Measurements from ENCODE around the gene SYNGAP1.
"Not testable (repeated sequence)": the region's sequence is repeated elsewhere in the genome, so short reads cannot be mapped to it uniquely, and the experiment has no call there.

Gene SYNGAP1

DNA sequence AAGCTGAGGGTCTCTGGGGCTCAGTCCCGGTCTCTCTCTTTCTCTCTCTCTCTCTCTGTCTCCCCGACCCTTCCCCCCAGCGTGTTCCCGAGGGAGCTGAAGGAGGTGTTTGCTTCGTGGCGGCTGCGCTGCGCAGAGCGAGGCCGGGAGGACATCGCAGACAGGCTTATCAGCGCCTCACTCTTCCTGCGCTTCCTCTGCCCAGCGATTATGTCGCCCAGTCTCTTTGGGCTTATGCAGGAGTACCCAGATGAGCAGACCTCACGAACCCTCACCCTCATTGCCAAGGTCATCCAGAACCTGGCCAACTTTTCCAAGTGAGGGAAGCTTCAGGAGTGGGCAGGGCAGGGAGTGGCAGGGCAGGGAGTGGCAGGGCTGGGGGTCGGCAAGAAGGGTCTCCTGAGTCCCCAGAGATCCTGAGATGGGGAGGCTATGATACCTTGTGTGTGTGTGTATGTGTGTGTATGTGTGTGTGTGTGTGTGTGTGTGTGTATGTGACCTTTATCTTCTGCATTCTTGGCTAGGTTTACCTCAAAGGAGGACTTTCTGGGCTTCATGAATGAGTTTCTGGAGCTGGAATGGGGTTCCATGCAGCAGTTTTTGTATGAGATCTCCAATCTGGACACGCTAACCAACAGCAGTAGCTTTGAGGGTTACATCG is 20.9 kb downstream of the SYNGAP1 start:
- no peak for DNase-seq

DNA sequence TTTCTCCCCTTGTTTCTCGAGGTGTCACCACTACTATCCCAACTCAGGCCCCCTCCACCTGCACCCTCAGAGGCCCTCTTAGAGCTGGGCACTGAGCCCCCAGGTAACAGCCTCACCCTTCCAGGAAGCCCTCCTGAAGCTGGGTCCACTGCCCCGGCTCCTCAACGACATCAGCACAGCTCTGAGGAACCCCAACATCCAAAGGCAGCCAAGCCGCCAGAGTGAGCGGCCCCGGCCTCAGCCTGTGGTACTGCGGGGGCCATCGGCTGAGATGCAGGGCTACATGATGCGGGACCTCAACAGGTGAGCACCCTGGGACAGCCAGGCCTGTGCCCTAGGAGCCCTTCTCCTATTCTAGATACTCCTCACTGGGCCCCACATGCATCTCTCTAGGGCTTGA is 21.6 kb downstream of the SYNGAP1 start:
- DNase-seq: no peak

DNA sequence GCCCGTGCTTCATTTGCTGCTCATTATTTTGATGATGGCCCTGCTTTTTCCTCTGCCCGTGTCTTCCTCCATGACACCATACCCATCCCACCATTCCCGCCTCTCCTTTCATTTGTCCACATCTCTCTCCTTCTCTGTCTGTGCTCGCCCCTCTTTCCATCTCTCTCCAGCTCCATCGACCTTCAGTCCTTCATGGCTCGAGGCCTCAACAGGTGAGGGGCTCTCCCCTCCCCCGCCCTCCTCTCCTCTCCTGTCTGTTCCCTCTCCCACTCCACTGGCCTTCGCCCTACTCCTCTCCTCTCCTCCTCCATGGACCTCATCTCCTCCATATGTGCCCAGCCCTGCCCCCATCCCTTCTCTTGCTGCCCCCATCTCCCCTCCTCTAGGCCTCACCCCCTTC is 22.4 kb downstream of the SYNGAP1 start:
- DNase-seq: no peak

DNA sequence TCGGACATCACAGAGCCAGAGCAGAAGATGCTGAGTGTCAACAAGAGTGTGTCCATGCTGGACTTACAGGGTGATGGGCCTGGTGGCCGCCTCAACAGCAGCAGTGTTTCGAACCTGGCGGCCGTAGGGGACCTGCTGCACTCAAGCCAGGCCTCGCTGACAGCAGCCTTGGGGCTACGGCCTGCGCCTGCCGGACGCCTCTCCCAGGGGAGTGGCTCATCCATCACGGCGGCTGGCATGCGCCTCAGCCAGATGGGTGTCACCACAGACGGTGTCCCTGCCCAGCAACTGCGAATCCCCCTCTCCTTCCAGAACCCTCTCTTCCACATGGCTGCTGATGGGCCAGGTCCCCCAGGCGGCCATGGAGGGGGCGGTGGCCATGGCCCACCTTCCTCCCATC is 23.2 kb downstream of the SYNGAP1 start:
- no peak for DNase-seq

DNA sequence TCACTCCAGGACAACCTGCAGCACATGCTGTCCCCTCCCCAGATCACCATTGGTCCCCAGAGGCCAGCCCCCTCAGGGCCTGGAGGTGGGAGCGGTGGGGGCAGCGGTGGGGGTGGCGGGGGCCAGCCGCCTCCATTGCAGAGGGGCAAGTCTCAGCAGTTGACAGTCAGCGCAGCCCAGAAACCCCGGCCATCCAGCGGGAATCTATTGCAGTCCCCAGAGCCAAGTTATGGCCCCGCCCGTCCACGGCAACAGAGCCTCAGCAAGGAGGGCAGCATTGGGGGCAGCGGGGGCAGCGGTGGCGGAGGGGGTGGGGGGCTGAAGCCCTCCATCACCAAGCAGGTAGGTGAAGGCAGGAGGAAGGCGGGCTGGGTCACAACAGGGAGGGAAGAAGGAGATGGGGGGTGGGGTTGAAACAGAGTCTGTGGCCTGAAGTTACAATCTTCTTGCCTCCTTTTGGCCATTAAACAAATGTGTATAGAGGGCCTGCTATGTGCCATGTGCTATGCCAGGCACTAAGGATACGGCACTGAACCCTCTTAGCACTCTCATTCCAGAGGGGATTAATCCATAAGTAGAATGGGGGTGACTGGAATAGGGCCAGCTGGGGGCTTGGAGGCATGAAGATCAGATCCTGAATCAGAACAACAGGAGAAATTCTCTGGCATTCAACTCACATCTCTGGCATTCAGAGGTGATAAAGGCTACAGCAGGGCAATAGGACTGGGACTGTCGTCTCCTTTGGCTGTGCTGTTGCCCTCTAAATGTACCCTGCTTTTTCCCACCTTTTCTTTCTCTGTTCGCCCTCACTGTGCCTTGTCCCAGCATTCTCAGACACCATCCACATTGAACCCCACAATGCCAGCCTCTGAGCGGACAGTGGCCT is 24.0 kb downstream of the SYNGAP1 start:
- DNase-seq: no peak

DNA sequence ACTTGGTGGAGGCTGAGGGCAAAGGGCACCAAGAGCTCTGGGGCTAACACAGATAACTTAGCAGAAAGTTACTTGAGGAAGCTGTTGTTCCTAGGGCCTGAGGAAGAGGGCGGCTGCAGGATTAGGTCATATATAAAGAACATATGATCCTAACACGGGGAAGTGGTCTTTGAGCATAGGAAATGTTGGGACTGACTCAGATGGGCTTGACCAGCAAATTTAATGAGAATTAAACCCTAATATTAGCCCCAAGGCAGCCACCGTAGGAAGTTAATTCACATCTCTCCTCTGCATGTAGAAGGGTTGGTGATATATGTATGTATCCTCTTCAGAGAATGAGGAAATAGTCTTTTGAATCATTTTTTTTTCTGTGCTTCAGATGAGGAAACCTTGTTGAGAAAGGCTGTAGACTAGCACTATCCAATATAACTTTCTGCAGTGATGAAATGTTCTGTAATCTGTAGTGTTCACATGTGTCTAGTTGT is 25.3 kb downstream of the SYNGAP1 start:
- DNase-seq: no peak

DNA sequence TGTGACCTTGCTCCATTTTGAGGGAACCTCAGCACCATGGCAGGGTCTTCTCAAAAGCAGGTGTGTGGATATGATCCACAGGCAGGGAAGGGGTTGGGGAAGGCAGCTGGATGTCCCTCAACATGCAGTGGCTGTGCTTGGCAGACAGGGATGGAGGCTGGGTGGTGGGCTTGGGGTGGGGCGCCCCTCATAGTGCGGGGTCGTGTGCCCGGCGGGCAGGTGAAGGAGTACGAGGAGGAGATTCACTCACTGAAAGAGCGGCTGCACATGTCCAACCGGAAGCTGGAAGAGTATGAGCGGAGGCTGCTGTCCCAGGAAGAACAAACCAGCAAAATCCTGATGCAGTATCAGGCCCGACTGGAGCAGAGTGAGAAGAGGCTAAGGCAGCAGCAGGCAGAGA is 26.5 kb downstream of the SYNGAP1 start:
- DNase-seq: no peak

DNA sequence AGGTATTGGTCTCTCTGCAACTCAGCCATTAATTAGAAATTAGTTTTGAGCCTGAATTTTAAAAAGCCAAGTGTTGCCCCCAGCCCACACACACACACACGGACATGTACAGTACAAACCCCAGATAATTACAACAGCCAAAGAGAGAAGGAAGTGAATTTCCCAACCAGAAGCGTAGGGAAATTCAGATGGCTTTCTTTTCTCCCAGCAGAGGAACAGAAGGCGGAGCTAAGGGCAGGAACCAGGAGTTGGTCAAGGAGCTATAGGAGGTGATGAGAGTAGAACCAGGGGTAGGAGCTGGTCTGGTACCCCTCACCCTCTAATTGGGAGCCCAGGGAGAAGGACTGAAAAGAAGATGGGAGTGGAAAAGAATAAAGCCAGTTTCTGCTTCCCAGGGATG is 30.6 kb downstream of the SYNGAP1 start:
- no peak for DNase-seq

DNA sequence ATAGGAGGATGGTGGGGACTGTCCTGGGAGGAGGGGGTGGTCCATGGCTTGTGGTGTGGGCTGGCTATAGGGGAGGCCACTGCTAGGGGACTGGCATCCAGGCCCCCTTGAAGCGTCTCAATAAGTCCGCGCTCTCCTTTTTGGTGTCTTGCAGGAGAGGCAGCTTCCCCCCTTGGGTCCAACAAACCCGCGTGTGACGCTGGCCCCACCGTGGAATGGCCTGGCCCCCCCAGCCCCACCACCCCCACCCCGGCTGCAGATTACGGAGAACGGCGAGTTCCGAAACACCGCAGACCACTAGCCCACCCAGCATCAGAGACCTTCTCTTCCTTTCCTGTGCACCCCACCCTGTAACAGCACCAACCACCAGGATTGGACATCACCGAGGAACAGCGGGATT is 31.7 kb downstream of the SYNGAP1 start:
- DNase-seq: no peak

DNA sequence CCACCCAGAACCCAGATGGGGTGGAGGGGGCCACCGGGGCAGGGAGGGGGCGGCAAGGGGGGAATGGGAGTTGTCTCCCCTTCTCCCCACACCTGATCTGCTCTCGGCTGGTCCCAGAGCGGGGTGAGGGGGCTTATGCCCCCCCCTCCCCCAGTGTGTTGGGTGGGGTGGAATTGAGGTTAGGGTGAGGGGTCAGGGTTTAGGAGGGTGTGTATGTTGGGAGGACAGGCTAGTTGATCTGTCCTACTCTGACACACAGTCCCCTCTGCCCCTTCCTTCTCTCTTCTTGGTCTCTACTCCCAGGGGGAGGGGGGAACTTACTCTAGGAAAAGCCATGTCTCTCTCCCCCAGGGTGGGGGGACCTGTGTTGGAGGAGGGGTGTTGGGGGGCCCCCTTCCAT is 32.6 kb downstream of the SYNGAP1 start:
- DNase-seq: no peak

DNA sequence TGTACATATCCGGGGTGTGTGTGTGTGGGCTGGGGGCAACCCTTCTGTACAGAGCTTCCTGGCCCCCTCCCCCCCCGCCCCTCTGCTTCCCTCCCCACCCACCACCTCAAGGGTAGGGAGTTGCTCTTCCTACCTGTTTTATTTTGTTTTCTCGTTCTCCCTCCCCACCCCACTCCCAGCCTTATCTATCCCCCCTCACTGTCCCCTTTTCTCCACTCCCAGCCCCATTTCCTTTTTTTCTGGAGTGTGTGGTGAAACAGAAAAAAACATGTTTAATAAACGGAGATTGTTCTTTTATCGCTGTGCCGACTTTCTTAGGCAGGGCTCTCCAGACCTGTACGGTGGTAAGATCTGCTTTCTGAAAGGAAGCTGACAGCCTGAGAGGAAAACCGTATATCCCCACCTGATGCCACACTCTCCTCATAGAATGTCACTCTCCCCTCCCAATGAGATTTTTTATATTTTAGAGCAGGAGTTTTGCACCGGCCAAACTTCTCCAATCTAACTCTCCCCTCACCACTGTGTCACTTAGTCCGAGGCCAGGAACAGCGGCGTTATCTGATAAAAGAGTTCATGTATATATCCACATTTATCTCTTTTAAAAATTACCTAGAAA is 33.6 kb downstream of the SYNGAP1 start:
- DNase-seq: no peak

DNA sequence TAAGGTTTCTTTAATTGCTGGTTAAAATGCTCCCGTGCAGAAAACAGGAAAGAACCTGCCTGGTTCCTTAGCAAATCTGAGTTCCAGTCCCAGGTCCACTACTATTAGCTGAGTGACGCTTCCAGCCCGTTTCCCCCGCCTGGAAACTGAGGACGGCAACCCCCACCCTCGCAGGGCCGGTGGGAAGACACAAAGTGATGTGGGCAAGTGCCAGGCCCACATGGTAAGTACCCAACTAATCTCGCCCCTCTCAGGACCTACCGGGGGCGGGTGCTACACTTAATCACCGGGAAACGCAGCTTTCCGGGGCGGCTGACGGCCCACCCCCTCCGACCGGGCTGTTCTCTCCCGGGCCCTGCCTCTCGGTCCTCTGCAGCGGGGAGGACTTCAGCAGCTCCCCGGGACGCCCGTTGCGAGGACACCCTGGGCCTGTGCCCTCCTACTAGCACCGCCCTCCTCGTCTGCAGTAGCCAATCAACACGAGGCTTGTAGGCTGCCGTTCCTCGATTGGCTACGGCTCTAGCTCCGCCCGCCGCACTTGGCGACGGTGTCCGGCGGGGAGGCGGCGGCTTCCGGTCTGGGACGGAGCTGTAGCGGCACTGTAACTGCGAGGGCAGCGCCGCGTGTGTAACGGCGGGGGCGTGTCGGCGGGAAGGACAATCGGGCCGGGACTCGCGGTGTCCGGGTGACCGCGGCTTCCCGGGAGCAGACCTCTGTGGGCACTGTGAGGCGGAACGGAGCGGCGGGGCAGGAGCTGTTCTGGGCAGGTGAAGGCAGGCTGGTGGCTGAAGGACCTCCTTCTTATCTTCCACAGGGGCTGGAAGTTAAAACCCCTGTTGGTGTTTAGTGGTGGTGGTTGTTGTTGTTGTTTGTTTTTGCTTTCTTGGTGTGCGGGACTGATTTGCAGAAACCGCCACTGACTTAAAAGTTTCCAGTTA is 34.4 kb downstream of the SYNGAP1 start, which contains the start of gene ZBTB9:
Gene ZBTB9, plus strand, starts transcription at position 568 of the 938 bp plus-strand sequence. CDS start 525 bp downstream, outside the sequence.
- DNase-seq: peak; percentile 98

DNA sequence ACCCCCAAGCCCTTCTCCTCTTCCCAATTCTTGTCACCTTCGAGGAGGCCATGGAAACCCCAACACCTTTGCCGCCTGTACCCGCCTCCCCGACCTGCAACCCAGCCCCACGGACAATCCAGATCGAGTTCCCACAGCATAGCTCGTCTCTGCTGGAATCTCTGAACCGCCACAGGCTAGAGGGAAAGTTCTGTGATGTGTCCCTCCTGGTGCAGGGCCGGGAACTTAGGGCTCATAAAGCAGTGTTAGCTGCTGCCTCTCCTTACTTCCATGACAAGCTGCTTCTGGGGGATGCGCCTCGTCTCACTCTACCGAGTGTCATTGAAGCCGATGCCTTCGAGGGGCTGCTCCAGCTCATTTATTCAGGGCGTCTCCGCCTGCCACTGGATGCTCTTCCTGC is 35.2 kb downstream of the SYNGAP1 start:
- DNase-seq: no peak

DNA sequence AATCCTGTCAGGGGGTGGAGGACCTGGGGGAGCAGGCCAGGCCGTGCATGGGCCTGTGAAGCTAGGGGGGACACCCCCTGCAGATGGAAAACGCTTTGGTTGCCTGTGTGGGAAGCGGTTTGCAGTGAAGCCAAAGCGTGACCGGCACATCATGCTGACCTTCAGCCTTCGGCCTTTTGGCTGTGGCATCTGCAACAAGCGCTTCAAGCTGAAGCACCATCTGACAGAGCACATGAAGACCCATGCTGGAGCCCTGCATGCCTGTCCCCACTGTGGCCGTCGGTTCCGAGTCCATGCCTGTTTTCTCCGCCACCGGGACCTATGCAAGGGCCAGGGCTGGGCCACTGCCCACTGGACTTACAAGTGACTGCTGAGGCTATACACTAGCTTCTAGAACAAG is 36.3 kb downstream of the SYNGAP1 start:
- DNase-seq: no peak

DNA sequence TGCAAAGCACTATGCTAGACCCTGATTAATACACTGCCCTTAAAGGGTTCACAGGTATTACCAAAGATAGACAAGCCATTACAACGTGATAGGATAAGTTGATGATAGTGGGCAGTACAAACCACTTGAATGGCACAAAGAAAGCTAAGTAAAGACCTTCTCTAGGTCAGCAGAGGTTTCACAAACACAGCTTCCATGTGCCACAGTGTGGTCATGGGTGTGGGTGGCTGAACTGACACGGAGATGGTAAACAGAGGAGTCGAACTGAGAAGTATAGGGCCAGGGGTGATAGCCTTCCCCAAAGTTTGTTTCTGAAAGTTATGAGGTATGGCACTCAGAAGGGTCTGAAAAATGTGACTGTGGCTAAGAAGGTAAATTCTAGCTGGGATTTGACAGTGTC is 38.8 kb downstream of the SYNGAP1 start:
- no peak for DNase-seq

DNA sequence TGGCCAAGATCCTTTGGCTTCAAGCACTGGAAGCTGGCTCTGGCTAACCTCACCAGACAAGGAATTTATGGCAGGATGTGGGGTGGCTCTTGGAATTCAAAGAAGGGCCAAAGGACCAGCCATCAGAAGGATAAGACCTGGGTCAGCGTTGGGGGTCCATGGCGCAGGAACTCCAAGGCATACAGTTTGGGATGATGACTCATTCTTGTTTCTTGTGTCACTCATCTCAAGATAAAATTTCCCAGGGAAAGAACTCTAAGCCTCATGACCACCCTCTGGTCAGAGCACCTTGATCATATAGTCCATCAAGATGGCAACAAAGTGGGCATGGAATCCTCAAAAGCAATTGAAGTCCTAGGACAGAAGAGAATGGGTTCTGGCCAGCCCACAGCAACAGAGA is 39.4 kb downstream of the SYNGAP1 start:
- DNase-seq: no peak

DNA sequence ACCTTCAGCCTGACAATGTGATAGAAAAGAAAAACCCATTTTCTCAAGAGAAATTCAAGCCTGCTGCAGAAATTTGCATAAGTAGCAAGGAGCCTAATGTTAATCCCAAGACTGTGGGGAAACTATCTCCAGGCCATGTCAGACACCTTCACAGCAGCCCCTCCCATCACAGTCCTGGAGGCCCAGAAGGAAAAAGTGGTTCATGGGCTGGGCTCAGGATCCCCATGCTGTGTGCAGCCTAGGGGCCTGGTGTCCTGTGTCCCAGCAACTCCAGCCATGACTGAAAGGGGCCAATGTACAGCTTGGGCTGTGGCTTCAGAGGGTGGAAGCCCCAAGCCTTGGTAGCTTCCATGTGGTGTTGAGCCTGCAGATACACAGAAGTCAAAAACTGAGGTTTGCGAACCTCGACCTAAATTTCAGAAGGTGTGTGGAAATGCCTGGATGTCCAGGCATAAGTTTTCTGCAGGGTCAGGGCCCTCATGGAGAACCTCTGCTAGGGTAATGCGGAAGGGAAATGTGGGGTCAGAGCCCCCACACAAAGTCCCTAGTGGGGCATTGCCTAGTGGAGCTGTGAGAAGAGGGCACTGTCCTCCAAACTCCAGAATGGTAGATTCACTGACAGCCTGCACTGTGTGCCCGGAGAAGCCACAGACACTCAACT is 46.3 kb downstream of the SYNGAP1 start:
- DNase-seq: no peak

DNA sequence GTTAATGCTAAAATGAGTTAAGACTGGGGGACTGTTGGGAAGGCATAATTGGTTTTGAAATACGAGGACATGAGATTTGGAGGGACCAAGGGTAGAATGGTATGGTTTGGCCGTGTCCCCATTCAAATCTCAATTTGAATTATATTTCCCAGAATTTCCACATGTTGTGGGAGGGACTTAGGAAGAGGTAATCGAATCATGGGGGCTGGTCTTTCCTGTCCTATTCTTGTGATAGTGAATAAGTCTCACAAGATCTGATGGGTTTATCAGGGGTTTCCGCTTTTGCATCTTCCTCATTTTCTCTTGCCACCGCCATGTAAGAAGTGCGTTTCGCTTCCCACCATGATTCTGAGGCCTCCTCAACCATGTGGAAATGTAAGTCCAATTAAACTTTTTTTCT is 47.2 kb downstream of the SYNGAP1 start:
- DNase-seq: no peak

DNA sequence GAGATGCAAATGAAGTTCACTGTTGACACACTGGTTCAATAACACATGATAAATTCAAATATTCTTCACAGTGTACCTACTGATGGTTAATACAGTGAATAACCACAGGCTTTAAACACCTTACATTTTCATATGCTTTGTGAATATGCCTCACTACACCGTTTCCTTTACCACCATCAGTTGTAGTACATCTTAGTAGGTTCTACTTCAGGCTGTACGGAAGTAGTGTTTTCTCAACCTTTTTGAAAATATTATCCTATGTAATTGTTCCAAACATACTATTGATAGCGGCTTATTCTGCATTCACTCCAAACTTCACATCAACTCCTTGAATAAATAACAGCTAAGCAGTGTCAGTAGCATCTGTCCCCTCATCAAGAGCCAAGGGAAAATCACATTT is 49.8 kb downstream of the SYNGAP1 start:
- no peak for DNase-seq

DNA sequence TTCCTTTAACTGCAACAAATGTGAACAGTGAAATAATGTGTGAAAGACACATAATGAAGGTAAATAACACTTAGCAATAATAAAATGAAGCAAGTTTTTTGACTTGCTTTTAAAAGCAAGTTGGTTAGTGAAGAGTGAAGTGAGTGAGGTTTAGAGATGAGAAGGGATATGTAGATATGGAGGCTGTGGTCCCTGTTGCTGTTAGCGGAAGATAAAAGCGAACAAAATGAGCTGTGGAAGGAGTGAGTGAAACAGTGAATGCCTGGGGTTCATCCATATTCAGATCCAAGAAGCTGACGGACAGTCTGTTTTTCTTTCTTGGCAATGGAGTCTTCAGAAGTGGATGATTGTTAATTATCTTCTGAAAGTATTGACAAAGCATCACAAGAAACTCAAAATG is 58.0 kb downstream of the SYNGAP1 start:
- DNase-seq: no peak

DNA sequence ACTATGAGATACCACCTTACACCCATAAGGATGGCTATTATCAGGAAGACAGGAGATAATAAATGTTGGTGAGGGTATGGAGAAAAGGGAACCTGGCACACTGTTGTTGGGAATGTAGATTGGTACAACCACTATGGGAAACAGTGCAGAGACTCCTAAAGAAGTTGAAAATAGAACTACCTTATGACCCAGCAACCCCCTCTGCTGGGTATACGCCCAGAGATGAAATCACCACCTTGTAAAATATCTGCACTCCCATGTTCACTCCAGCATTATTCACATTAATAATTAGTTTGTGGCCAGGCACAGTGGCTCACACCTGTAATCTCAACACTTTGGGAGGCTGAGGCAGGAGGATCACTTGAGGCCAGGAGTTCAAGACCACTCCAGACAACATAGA is 61.3 kb downstream of the SYNGAP1 start:
- no peak for DNase-seq

DNA sequence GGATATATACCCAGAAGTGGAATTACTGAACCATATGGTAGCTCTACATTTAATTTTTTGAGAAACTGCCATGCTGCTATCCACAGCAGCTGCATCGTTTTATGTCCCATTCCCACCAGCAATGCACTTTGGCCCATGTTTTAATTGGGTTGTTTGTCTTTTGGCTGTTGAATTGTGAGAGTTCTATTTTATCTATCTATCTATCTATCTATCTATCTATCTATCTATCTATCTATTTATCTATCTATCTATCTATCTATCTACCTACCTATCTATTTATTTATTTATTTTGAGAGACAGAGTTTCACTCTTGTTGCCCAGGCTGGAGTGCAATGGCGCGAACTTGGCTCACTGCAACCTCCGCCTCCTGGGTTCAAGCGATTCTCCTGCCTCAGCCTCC is 62.8 kb downstream of the SYNGAP1 start:
- DNase-seq: not testable (repeated sequence)

Data from activated CD4-positive, alpha-beta T cell treated with anti-CD3 and anti-CD28 coated beads, Interleukin-10, Interleukin-2, amounts not matched to agents 100 ng/mL and 50 ng/mL, durations not matched to agents 16 hours and 8 hours (primary cell).